ENCODE measurements around the gene TM9SF2.

- no peak for TF ChIP-seq RAD21 (IDR thresholded peaks at IDR 0.05; ENCODE audit: low read length)
- TF ChIP-seq POLR2A (IDR thresholded peaks at IDR 0.05; ENCODE audit: low read depth, low read length), result no peak
- TF ChIP-seq CTCF (conservative IDR thresholded peaks at IDR 0.05; ENCODE audit: low read depth, low read length), result no peak
- no peak for TF ChIP-seq USF2 (IDR thresholded peaks at IDR 0.05; ENCODE audit: low read depth, low read length)
Measured at GRCh38 chr13:99556867-99557443, 55.7 kb downstream of the TM9SF2 start.
